DMS79 treated with DMSO at 0.1 percent for 48 hours (cell line): ENCODE measurements around the gene SLC13A3.

Source experiments
- DNase-seq: peaks from one replicate; lab custom pipeline; 2025; lab: John Stamatoyannopoulos, UW

The SLC13A3 gene

DNA sequence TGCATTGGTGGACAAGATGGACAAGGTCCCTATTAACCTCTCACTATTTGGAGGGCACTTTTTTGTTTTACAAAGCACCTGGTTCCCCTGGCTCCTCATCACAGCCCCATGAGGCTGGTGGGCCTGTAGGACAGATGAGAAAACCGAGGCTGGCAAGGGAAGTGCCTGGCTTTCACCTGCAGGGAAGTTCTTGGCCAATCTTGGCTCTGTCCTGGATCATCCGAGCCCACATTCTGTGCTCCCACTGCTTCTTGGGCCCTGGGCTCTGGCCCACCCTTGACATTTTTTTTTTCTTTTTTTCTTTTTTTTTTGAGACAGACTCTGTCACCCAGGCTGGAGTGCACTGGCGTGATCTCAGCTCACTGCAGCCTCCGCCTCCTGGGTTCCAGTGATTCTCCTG is 14.7 kb downstream of the SLC13A3 start:
- DNase-seq, result no peak

DNA sequence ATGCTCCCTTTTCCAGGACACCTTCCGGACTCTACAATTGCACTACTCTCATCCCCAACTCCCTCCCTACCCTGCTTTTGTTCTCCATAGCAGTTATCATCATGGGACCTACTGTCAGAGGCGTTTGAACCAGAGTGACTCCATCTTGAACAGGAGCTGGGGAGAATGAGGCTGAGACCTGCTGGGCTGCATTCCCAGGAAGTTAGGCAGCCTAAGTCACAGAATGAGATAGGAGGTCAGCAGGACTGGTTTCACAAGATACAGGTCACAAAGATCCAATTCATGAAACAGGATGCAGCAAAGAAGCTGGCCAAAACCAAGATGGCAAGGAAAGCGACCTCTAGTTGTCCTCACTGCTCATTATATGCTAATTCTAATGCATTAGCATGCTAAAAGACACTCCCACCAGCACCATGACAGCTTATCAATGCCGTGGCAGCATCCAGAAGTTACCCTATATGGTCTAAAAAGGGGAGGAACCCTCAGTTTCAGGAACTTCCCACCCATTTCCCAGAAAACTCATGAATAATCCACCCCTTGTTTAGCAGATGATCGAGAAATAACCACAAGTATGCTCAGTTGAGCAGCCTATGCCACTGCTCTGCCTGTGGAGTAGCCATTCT is 15.6 kb downstream of the SLC13A3 start:
- DNase-seq, result no peak

DNA sequence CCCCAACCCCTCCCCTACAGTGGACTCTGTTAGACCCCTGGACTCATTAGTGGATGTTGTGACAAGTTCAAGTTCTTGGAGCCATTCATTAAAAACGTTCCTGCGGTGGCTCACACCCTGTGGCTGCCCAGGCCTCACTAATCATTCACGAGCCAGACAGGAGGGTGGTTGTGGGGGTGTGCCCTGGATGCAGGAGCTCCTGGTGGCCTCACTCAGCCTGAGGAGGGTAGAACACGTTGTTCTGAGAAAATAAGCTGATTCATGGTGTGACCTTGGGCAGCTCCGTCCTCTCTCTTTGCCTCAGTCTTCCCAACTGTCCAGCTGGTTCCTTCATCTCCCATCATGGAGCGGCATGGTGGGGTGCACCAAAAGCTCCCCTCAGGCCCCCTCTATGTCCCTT is 16.7 kb downstream of the SLC13A3 start:
- no peak for DNase-seq

DNA sequence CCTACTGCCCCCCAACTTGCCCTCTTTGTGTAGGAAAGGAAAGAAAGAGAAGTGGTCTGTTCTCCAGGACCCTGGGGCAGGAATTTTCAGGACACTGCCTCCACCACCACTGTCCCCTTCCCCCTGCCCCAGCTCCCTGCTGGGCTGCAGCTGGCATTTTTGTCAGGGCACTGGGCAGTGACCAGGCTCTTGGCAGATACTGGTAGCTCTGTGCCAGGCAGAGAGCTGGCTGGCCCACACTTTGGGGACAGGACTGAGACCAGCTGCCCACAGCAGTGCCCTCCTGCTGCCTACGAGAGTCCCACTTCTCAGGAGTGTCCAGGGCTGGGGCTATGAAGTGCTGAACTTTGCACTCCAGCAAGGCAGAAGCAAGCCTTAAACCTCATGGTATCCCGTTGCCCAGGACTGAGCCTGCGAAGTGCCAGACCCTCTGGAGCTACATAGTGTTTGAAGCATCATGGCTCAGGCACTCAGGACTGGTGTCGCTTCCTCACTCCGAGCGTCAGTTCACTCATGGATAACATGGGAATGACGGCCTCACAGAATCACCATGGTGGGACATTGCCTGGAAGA is 19.3 kb downstream of the SLC13A3 start:
- DNase-seq, result no peak

DNA sequence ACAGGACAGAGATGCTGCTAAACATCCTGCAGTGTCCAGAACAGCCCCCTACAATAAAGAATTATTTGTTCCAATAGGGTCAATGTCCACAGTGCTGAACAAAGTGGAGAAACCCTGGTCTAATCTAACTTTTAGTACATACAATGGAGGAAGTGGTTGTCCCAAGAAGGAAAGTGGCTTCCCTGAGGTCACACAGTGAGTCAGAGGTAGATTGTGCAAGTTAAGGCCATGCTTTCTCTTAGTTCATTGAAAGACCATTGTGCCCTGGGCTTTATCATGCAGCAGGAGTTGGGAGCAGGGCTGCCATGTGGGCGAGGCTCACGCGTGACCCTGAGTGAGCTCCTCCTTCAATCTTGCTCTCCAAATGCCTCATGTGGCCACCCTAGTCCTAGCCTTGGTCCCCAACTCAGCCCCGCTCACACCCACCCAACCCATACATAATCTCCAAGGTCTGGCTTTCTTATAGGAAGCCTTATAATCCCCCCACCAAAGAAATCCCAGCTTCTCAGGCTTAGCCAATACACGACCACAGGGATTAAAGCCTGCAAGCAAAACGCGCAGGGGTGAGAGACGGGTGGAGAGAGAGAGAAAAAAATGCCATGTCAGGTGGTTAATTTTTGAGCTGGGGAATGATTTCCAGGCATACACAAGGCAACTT is 19.9 kb downstream of the SLC13A3 start:
- no peak for DNase-seq

DNA sequence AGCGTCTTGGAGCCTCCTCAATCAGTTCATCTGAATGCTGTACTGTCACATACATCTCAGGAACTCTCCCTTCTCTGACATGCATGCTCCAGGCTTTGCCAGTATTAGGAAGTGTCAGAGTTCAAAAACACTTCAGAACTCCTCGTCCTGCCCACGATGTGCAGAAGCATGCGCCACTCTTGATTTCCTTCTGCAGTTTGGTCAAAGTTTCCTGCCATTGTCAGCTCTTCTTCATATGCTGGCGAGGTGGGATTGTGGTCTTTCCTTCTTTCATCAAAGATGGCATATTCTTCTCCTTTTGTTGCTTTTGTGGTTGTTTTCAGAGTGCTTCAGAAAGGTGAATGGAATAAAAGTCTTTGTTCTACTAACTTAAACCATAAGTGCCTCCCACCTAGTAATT is 21.0 kb downstream of the SLC13A3 start:
- no peak for DNase-seq

DNA sequence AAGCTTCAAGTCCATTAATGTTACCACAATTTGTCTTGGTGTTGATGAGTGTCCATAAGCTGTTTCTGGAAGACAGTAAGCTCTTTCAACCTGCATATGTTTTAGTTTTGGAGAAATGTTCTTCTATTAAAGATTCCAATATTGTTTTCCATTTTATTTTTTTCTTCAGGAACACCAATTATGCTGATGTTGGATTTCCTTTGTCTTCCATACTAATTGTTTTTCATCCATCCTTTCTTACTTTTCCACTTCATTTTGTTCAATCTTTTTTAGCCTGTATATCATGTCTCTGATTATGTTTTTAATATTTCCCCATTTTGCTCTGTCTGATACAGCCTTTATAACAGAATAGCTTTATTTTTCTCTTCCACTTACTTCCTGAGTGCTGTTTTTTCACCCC is 21.9 kb downstream of the SLC13A3 start:
- DNase-seq, result no peak

DNA sequence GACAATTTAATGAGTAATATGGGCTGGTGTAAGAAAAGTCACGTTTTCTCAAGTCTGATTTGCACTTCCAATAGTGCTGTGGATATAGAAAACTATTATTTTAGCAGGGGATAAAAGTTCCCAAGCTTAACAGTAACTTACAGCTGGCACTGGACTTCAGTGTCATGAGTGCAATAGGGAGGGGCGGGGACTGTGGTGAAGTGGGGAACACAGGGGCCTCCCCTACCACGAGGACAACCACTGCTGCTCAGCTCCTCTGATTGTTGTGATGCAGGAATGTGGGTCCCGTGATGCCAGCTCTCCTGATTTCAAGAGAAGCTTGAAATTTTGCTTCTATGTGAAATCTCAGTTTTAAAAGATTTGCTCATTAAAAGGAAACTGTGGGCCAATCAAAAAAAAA is 24.0 kb downstream of the SLC13A3 start:
- no peak for DNase-seq

DNA sequence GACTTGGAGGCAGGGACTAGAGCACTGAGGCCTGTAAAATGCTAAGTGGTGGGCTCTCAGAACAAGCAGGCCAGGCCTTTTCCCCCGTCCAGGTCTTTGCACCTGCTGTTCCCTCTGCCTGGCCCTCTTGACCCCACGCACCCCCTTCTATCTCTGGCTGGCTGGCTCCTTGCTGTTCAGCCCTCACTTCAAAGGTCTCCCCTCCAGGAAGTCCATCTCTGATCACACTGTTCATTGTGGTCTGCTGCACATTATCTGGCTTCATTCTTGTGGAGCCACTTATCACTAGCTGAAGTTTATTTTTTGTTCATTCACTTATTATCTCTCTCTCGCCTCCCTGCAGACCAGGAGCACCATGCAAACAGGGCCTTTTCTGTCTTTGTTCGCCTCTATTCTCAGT is 24.5 kb downstream of the SLC13A3 start:
- no peak for DNase-seq

DNA sequence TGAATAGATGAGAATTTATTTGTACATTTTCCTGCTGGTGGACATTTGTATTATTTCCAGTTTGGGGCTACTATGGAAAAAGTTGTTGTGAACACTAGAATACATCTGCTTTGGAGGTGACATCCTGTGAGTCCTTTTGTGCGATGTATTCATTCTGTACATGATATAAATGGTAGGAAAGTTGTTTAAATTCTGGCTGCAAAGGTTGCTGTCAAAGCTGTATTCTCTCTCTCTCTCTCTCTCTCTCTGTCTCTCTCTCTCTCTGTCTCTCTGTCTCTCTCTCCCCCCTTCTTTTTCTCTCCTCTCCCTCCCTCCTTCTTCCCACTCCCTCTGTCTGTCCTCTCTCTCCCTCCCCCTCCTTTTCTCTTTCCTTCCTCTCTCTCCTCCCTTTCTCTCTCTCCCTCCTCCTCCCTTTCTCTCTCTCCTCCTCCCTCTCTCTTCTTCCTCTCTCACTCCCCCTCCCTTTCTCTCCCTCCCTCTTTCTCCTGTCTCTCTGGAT is 25.3 kb downstream of the SLC13A3 start:
- no peak for DNase-seq

DNA sequence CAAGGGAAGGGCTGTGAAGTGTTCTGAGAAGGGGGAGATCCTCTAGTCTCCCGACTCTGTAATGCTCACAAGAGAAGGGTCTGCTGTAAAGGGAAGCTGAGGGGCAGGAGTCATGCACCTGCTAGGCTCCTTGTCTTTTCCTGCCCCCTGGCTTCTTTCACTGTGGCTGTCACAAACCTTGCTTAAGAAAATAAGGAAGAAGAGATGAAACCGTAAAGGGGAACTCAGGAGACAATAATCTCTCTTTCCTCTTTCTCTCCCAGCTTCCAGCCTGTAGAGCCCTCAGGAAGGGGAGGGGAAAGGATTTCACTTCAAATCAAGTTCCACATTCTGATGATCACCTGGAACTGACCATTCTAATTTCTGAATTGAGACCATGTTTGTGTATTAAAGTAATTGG is 26.3 kb downstream of the SLC13A3 start:
- no peak for DNase-seq

DNA sequence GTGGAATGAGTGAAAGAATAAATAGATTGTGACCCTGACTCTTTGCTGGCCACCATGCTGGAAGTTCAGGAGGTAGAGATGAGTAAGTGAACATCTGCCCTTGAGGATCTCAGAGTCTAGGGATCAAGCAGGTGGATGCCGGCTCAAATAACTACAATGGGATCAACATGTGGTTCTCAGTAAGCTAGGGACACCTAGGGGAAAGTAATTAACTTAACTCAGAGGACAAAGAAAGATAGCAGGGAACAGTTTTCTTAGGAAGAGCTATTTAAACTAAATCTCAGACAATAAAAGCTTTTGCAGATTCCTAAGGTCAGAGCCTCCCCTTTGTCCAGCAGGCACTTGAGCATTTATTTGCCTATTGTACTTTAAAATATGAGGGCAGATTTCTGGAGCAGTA is 29.1 kb downstream of the SLC13A3 start:
- DNase-seq, result no peak

DNA sequence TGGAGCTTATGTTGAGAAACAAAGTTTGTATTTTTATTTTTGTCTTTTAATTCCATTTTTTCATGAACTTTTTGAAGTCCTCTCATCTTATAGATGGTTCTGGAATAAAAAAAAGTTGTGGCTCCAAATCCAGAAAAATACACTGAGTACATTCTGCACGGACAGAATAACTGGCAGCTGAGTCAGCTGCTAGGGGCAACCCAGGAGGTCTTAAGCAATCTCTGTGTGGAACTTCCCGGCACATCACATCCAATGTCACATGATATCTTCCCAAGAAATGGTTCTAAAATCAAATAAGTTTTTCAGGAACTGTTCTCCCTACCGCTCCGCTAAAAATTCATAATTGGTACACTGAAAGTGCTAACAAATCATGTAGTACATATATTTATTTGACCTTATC is 29.8 kb downstream of the SLC13A3 start:
- DNase-seq, result no peak

DNA sequence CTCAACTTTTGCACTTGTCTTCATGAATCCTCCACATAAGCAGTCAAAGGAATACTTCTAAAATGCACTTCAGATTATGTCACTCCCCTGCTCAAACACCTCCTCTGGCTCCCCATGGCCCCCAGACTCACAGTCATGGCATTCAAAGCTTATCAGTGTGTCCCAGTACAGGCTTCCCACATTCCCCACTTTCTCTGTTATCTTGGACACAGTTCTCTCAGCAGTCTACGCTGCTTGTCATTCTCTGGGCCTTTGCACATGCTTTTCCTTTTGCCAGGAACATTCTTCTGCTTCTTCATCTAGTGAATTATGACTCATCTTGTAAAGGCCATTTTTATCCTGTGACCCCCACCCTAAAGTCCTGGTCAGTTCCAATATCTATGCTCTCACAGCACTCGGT is 31.8 kb downstream of the SLC13A3 start:
- no peak for DNase-seq

DNA sequence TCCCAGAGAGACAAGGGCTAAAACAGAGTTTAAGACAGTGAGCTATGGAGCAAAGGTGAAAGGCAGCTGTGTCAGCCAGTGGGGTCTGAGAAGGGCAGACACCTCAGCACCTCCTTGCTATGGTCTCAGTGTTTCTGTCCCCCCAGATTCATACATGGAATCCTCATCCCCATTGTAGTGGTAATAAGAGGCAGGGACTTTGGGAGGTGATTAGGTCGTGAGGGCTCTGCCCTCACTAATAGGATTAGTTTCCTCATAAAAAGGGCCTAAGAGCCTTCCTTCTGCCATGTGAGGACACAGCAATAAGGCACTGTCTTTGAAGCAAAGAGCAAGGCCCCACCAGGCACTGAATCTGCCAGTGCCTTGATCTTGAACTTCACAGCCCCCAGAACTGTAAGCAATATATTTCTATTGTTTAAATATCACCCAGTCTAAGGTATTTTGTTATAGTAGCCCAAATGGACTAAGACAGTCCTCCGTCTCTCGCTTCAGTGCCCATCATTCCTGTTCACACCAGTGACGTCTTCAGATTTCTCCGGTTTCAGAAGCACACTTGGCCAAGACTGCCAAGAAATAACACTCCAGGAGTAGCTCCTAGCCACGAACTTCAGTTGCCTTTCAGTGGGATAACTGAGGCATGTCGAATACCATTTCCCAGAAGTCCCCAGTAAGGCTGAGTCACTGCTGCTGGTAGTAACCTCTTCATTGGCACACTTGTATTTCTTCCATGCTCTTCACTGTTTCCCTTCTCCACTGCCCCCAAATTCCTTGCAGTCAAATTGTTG is 32.8 kb downstream of the SLC13A3 start:
- peak; percentile 19 for DNase-seq

DNA sequence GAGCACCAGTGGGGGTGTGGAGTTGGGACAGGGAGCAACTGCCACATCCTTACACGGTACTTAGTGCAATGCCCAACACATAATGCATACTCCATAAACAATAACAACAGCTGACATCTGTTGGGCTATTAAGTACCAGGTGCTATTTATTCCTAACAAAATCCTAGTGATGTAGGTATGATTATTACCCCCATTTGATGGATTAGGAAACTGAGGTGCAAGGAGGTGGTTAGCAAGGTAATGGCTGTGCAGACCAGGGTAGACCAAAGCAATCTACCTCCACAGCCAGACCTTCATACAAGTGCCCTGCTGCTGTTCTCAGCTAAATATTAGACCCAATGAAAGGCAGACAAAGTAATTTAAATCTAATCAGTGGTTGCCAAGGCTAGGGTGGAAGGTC is 36.8 kb downstream of the SLC13A3 start:
- no peak for DNase-seq

DNA sequence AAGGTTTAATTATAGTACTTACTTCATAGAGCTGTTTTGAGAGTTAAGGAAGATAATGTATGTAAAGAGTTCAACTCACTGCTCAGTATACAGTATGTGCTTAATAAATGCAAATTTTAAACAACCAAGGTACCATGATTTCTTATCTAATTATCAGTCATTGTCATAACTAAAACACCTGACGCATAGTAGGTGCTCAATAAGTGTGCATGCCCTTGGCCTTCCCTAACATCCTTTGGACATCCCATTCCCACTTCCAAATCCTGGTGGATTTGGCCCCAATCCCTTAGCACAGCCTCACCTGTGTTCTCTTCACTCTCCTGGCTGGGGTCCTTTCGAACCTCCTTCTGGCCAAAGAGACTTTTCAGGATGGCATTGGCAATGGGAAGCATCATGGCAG is 41.1 kb downstream of the SLC13A3 start:
- DNase-seq, result no peak

DNA sequence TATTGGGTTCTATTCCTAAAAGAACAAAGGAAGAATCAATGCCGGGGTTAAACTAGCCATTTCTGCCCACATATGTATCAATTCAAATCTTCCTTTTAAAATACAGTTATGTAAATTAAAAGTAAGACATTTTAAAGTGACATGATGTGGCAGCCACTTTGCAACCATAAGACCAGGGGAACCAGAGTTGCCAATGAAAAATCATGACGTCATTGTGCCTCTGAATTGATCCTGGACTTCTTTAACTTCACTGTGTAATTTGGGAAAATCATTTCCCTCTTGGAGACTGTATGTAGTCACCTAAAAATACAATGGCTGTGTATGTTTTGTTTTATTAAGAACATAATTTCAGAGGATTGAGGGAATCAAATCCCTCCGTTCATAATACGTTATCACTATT is 42.2 kb downstream of the SLC13A3 start:
- no peak for DNase-seq

DNA sequence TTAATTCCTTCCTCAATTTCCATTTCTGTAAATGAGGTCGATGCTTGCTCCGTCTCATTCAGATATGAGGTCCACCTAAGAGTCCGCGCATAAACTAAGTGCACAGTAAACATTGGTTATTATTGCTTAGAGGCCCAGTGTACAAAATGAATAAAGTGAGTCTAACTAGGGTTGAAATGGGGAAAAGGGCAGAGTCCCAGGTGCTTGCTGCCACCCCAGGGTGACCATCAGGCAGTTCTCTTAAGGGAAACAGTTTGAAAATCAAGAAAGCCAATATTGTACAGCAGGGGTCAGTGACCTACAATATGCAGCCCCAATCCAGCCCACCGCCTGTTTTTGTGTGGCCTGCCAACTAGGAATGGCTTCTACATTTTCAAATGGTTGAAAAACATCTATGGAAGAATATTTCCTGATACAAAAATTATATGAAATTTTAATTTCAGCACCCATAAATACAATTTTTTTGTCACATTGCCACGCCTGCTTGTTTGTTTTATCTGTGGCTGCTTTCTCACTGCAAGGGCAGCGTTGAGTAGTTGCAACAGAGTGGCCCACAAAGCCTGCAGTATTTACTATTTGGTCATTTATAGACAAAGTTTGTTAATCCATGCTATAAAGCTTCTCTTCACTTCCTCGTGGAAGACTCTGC is 43.3 kb downstream of the SLC13A3 start:
- DNase-seq, result no peak

DNA sequence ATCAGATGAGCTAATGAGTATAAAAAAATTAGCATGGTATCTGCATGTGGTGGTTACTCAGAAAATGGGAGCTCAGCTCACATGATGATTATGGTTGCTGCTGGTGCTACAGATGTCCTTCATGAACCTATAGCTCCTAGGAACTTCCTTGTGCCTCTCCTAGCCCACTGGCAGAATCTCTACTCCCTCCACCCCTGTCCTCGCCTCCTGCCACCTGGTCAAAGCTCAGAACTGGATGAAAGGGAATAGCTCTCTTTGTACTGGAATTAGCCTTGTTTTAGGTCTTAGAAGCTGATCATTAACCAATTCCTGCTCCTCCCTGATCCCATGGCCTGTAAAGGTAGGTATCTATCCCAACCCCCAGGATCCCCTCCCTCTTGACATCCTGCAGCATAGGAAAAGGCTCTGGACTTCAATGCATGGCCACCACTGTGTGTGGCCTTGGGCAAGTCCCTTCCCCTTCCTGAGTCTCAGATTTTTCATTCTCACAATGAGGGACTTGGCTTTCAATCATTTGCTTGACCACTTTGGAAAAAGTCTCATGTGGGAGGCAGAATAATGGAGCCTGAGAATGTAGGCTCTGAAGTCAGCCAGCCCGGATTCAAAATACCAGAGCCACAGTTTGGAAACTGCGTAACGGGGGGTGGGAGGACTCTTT is 43.9 kb downstream of the SLC13A3 start:
- DNase-seq, result no peak

DNA sequence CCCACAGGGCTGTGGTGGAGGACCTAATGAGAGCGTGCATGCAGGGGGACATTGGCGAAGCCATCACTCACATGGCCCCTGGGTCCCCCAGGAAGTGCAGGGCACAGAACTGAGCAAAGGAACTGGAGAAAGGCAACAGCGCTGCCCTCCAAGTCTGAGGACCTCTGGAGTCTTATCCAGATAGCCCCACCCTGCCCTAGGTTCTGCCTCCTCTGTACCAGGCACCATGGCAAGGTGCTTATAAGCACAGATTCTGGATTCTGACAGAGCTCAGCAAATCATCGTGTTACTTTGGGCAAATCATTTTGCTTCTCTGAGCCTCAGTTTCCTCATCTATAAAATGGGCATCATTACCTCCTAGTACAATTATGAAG is 44.5 kb downstream of the SLC13A3 start:
- DNase-seq, result no peak
